K562 (cell line): Measurements from ENCODE around the gene IGF2R. TPM values are rescaled to one million over a fixed set of nuclear protein-coding genes. Genes with fewer than 3 reads are reported as not detected.

Experiments used
- polyA plus RNA-seq, 8 experiments: library from polyadenylated mRNA; depleted of rRNA in 4 of 8; stranded (reverse) in 5 of 8; unstranded in 3 of 8; fragments of >200 nt; fragmentation: Nextera tagmentation in 2 of 8; fragmentation: Illumina TruSeq in 1 of 8; extraction: Ambion mirVana in 2 of 8; extraction: Trizol in 1 of 8; gene quantifications; 2 replicates each; pipeline versions ENCODE4 v1.2.1 to v1.2.3, GENCODE V29; 2011 to 2014; ENCODE audit warnings: inconsistent platforms in 1 of 8, missing spikeins in 1 of 8
- total RNA-seq, 7 experiments: library from RNA; depleted of rRNA in 6 of 7; stranded (reverse); fragments of >200 nt in 6 of 7; fragmentation: Illumina TruSeq in 2 of 7; extraction: Trizol in 2 of 7; gene quantifications; 2 replicates each; pipeline versions ENCODE4 v1.2.1 to v1.2.3, GENCODE V29; 2011 to 2021; ENCODE audit warnings: low replicate concordance in 1 of 7
- TF ChIP-seq, protein P1 (sequence below), 2 experiments: fragments of 450-650 bp; formaldehyde crosslinking in 1 of 2; IDR thresholded peaks; 2 replicates each; pipeline versions ENCODE4 v1.4.0 to v1.6.1; 2014 to 2020; ENCODE audit warnings: mild to moderate bottlenecking in 2 of 2, borderline replicate concordance in 1 of 2, low read depth in 1 of 2
- TF ChIP-seq, protein P2 (sequence below): sonication (generic); formaldehyde crosslinking; IDR thresholded peaks from 2 replicates; pipeline ENCODE4 v1.8.1; 2023; ENCODE audit warnings: mild to moderate bottlenecking, missing genetic modification reagents

Gene IGF2R
- total and polyA plus RNA-seq, 9 of the 15 experiments (the other 6 are each of a cell fraction or from before 2014, with no cell fraction given) = 3.5 to 92.3 (median 34.5) TPM

DNA sequence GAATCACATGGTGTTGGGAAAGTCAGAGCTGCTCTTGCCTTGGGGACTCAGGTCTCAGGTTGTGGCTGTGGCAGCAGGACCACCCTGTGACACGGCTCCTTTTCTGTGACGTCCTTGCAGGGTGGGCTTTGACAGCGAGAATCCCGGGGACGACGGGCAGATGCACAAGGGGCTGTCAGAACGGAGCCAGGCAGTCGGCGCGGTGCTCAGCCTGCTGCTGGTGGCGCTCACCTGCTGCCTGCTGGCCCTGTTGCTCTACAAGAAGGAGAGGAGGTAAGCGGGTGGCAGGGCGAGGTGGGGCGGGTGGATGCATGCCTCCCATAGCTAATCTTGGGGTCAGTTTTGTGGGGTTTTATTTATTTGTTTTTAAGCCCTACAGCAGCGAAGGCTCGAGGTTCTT is 133.5 kb downstream of the IGF2R start (continued):
- TF ChIP-seq, protein P1, sequence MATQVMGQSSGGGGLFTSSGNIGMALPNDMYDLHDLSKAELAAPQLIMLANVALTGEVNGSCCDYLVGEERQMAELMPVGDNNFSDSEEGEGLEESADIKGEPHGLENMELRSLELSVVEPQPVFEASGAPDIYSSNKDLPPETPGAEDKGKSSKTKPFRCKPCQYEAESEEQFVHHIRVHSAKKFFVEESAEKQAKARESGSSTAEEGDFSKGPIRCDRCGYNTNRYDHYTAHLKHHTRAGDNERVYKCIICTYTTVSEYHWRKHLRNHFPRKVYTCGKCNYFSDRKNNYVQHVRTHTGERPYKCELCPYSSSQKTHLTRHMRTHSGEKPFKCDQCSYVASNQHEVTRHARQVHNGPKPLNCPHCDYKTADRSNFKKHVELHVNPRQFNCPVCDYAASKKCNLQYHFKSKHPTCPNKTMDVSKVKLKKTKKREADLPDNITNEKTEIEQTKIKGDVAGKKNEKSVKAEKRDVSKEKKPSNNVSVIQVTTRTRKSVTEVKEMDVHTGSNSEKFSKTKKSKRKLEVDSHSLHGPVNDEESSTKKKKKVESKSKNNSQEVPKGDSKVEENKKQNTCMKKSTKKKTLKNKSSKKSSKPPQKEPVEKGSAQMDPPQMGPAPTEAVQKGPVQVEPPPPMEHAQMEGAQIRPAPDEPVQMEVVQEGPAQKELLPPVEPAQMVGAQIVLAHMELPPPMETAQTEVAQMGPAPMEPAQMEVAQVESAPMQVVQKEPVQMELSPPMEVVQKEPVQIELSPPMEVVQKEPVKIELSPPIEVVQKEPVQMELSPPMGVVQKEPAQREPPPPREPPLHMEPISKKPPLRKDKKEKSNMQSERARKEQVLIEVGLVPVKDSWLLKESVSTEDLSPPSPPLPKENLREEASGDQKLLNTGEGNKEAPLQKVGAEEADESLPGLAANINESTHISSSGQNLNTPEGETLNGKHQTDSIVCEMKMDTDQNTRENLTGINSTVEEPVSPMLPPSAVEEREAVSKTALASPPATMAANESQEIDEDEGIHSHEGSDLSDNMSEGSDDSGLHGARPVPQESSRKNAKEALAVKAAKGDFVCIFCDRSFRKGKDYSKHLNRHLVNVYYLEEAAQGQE (IDR thresholded peaks at IDR 0.05; ENCODE audit: borderline replicate concordance) = no peak
- TF ChIP-seq, protein P1 (CRISPR knock-in tag; IDR thresholded peaks at IDR 0.05; ENCODE audit: low read depth) = no peak
- TF ChIP-seq, protein P2, sequence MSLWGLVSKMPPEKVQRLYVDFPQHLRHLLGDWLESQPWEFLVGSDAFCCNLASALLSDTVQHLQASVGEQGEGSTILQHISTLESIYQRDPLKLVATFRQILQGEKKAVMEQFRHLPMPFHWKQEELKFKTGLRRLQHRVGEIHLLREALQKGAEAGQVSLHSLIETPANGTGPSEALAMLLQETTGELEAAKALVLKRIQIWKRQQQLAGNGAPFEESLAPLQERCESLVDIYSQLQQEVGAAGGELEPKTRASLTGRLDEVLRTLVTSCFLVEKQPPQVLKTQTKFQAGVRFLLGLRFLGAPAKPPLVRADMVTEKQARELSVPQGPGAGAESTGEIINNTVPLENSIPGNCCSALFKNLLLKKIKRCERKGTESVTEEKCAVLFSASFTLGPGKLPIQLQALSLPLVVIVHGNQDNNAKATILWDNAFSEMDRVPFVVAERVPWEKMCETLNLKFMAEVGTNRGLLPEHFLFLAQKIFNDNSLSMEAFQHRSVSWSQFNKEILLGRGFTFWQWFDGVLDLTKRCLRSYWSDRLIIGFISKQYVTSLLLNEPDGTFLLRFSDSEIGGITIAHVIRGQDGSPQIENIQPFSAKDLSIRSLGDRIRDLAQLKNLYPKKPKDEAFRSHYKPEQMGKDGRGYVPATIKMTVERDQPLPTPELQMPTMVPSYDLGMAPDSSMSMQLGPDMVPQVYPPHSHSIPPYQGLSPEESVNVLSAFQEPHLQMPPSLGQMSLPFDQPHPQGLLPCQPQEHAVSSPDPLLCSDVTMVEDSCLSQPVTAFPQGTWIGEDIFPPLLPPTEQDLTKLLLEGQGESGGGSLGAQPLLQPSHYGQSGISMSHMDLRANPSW (CRISPR knock-in tag) = peak; percentile 44; the same call in 1 of the 2 replicates
